Cardiac muscle cell (in vitro differentiated cells and primary cell): Measurements from ENCODE around the gene REELD1. TPM values are rescaled to one million over a fixed set of nuclear protein-coding genes. Genes with fewer than 3 reads are reported as not detected.

Experiments
- DNase-seq, 2 donors: peaks; one replicate each; pipeline versions ENCODE4 v3.0.0 to v3.0.0-alpha.2; 2010 to 2017; ENCODE audit warnings: low read depth in 1 of 2, low spot score in 1 of 2
- H3K27ac ChIP-seq: fragments of 200-600 bp; sonication (generic); 2 replicates; pipeline ENCODE4 v1.5.1; 2016
- H3K27me3 ChIP-seq: fragments of 200-600 bp; sonication (generic); 2 replicates; pipeline ENCODE4 v1.6.0; 2016; ENCODE audit warnings: control low read depth
- H3K36me3 ChIP-seq: fragments of 200-600 bp; sonication (generic); 2 replicates; pipeline ENCODE4 v1.5.1; 2016; ENCODE audit warnings: control low read depth
- H3K4me1 ChIP-seq: fragments of 200-600 bp; sonication (generic); 2 replicates; pipeline ENCODE4 v1.8.1; 2017; ENCODE audit warnings: low read depth, mild to moderate bottlenecking, mixed run types
- H3K4me3 ChIP-seq: fragments of 200-600 bp; sonication (generic); 2 replicates; pipeline ENCODE4 v1.5.1; 2016; ENCODE audit warnings: mild to moderate bottlenecking
- H3K9me3 ChIP-seq: fragments of 200-600 bp; sonication (generic); 2 replicates; pipeline ENCODE4 v1.5.1; 2017; ENCODE audit warnings: low read depth, mild to moderate bottlenecking, control low read depth
- CTCF ChIP-seq: IDR thresholded peaks from 2 replicates; pipeline ENCODE4 v1.5.1; 2012; ENCODE audit warnings: low read depth, mild to moderate bottlenecking, low read length
- polyA plus RNA-seq: library from polyadenylated mRNA; unstranded; fragments of >200 nt; fragmentation: Nextera tagmentation; extraction: Ambion mirVana; gene quantifications from 2 replicates; pipeline ENCODE4 v1.2.1, GENCODE V29; 2016
- total RNA-seq: library from RNA; depleted of rRNA; stranded (reverse); fragments of >200 nt; gene quantifications from 2 replicates; pipeline ENCODE4 v1.2.3, GENCODE V29; 2016

The REELD1 gene
- total and polyA plus RNA-seq, 2 experiments from 2014 or later: not detected

- no peaks in the 10 kb centered on the region for H3K9me3 ChIP-seq
- no peak for DNase-seq
- H3K4me1 ChIP-seq: no peaks in the 10 kb centered on the region
Observed at GRCh38 chr4:146274774-146275173, 60.4 kb downstream of the REELD1 start.

GRCh38 chr4:146275370-146275769, 61.0 kb downstream of the REELD1 start:
- no peaks in the 10 kb centered on the region for H3K27me3 ChIP-seq
- no peak for DNase-seq
- no peaks in the 10 kb centered on the region for H3K4me1 ChIP-seq
- H3K4me3 ChIP-seq: no peak overlapping the region
- no peaks in the 10 kb centered on the region for H3K9me3 ChIP-seq
- no peak for TF ChIP-seq CTCF
- no peak overlapping the region for H3K27ac ChIP-seq
- no peaks in the 10 kb centered on the region for H3K36me3 ChIP-seq

More at GRCh38 chr4:146274774-146275173, 60.4 kb downstream of the REELD1 start:
- Histone ChIP-seq H3K27ac (no peak overlapping the region), H3K36me3 (no peaks in the 10 kb centered on the region), H3K4me3 (no peak overlapping the region), H3K27me3 (no peaks in the 10 kb centered on the region)
- no peak for TF ChIP-seq CTCF

GRCh38 chr4:146278986-146279385, 64.6 kb downstream of the REELD1 start:
- H3K9me3 ChIP-seq: no peaks in the 10 kb centered on the region
- H3K27me3 ChIP-seq: no peaks in the 10 kb centered on the region
- DNase-seq: no peak
- no peak overlapping the region for H3K4me3 ChIP-seq
- TF ChIP-seq CTCF: no peak
- H3K36me3 ChIP-seq: no peaks in the 10 kb centered on the region
- no peaks in the 10 kb centered on the region for H3K4me1 ChIP-seq
- no peak overlapping the region for H3K27ac ChIP-seq

Other genes with a start within 250 kb of the REELD1 start
- gene LSM6, start 38.8 kb upstream of the REELD1 start, total RNA-seq: 51.8 and 54.0 TPM in 2 replicates
- gene LSM6, start 38.8 kb upstream of the REELD1 start, polyA plus RNA-seq: 36.8 and 38.0 TPM in 2 replicates